Measurements from ENCODE around the gene SDCBP2.

The SDCBP2 gene

GRCh38 chr20:1312308-1312707 is 16.6 kb downstream of the SDCBP2 start:
- no peak for DNase-seq (ENCODE audit: low read depth)

DNA sequence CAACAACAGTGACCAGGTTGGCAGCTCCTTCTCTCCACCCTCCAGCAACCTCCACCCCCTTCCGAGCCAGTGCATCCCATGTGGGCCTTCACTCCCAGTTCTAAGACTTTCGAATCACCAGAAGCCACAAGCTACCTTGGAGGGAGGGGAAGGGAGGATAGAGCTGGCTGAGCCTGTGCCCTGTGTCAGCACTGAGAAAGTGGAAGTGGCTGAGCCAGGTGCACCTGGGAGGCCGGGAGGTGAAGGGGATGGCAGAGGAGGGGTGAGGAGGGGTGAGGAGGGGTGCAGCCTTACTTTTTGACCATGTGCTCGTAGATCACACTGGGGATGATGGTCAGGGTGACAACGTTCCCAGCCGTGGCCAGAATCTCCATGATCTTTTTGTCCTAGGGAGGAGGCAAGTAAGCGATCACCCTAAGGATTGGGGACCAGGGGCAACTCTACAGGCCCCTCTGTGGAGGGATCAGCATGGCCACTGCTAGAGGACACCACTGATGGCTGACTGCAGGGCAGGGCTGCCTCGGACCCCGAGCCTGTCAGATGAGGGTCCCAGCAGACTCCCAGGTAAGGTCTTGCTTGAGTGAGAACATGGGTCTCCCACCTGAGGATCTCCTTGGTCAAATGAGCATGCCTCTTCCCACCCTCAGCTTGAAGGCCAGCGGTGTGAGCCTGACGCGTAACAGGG is 18.3 kb downstream of the SDCBP2 start:
- no peak for DNase-seq (ENCODE audit: low read depth)

GRCh38 chr20:1310071-1310470 is 18.9 kb downstream of the SDCBP2 start:
- no peak for DNase-seq (ENCODE audit: low read depth)

DNA sequence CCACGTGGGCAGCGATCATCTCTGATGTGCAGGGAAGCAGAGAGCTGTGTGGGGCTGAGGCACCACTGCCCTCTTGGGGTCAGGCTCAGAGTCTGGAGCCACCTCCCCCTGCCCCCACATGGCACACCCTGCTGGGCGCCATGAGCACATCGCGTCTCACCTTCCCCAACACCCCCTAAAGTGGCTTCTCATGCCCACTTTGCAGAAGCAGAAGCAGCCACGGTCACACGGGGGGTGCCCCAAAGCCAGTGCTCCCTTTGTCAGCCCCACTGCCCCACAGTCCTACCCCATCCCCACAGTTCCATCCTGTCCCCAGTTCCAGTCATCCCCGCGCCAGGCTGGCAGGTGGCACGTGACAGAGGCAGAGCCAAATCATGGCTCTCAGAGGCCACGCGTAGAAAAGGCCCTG is 19.5 kb downstream of the SDCBP2 start:
- DNase-seq (ENCODE audit: low read depth), result no peak

- no peak for DNase-seq (ENCODE audit: low read depth)
Measured at GRCh38 chr20:1308702-1309095, 20.2 kb downstream of the SDCBP2 start.

DNA sequence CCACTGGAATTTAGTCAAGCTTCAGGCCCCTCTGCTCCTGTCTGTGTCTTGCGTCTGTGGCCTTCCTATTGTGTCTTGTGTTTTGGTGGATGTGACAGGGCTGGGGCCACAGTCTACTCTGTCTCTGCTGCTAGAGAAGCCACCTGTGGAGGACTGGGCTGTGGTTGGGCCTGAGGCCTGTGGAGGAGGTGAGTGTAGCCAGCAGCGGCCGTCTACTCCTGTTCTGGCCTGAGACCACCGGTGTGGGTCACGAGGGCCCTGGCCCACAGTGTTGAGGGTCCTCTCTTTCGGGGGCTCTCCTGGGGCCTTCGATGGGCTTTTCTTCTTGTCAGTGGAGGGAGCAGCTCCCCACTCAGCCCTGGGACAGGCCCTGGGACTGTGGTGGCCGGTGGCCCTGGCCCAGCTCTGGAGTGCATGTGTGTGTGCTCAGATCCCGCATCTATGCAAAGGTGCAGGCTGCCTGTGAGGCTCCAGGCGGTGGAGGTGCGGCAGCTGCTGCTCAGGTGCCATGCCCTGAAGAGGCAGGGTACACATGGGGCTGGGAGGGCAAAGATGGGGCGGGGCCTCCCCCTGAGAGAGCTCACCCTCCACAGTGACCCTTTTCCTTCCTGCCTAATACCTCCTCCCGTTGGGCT is 20.8 kb downstream of the SDCBP2 start:
- DNase-seq (ENCODE audit: low read depth), result no peak

GRCh38 chr20:1307571-1307971 is 21.4 kb downstream of the SDCBP2 start:
- no peak for DNase-seq (ENCODE audit: low read depth)

- no peak for DNase-seq (ENCODE audit: low read depth)
Measured at GRCh38 chr20:1307171-1307570, 21.8 kb downstream of the SDCBP2 start.

- no peak for DNase-seq (ENCODE audit: low read depth)
Measured at GRCh38 chr20:1306316-1307135, 22.4 kb downstream of the SDCBP2 start.

- DNase-seq (ENCODE audit: low read depth), result no peak
Measured at GRCh38 chr20:1305712-1306111, 23.2 kb downstream of the SDCBP2 start.

DNA sequence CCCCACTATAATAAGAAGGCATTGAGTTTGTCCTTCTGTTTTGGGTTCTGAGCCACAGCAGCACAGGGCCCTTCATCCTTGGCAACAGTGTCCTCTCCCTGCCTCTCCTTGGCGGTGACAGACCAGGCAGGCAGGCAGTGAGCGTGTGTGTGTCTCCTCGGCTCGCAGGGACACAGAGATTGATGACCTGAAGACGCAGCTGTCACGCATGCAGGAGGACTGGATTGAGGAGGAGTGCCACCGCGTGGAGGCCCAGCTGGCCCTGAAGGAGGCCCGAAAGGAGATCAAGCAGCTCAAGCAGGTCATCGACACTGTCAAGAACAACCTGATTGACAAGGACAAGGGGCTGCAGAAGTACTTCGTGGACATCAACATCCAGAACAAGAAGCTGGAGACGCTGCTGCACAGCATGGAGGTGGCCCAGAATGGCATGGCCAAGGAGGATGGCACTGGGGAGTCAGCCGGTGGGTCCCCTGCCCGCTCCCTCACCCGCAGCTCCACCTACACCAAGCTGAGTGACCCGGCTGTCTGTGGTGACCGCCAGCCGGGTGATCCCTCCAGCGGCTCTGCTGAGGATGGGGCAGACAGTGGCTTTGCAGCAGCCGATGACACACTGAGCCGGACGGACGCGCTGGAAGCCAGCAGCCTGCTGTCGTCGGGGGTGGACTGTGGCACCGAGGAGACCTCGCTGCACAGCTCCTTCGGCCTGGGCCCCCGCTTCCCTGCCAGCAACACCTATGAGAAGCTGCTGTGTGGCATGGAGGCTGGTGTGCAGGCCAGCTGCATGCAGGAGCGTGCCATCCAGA is 24.0 kb downstream of the SDCBP2 start:
- no peak for DNase-seq (ENCODE audit: low read depth)

- DNase-seq (ENCODE audit: low read depth), result no peak
Measured at GRCh38 chr20:1302685-1303541, 26.0 kb downstream of the SDCBP2 start.

GRCh38 chr20:1301031-1301529 is 27.9 kb downstream of the SDCBP2 start:
- DNase-seq (ENCODE audit: low read depth), result peak; percentile 57

DNA sequence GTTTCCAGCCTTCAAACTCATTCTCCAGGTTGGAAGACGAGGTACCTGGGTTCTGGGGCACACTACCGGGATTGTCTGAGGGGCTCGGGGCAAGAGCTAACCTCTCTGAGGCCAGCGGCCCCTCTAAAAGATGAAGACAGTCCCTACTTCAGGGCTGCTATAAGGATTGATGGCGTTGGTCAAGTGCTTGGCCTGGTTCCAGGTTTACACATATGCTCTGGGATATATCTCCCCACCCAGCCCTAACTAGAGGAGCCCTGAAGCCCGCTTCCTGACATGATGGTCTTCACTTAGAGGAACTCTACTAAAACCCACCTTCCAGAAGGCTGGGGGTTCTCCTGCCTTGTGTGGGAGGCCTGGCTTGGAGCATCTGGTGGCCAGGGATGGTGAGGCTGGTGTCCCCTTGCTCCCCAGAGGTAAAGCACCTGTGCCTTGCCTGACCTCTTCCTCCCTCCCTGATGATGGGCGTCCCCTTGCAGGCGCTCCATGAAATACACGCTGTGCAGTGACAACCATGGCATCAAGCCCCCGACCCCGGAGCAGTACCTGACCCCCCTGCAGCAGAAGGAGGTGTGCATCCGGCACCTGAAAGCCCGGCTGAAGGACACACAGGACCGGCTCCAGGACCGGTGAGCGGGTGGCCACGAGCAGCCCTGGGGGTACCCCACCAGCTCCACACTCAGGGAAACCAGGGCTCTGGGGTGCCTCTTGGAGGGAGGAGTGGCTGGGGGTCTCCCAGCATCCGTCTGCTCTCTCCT is 28.7 kb downstream of the SDCBP2 start:
- no peak for DNase-seq (ENCODE audit: low read depth)

DNA sequence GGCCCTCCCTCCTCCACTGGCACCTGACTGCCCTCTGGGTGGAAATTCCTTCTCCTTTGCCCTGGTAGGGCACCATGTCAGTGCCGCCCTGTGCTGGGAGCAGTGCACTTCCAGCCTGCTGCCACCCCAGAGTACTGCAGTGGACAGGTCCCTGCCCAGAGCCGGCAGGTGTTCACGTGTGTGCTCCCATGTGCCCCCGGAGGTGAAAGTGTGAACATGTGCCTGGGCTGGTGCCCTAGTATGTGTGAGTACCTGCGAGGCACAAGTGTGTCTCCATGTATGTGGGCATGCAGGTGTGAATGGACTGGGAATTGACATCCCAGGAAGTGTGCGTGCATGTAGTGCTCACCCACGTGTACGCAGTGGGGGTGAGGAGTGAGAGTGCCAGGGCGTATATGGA is 29.4 kb downstream of the SDCBP2 start:
- DNase-seq (ENCODE audit: low read depth), result no peak

GRCh38 chr20:1298888-1299511 is 29.9 kb downstream of the SDCBP2 start:
- no peak for DNase-seq (ENCODE audit: low read depth)

DNA sequence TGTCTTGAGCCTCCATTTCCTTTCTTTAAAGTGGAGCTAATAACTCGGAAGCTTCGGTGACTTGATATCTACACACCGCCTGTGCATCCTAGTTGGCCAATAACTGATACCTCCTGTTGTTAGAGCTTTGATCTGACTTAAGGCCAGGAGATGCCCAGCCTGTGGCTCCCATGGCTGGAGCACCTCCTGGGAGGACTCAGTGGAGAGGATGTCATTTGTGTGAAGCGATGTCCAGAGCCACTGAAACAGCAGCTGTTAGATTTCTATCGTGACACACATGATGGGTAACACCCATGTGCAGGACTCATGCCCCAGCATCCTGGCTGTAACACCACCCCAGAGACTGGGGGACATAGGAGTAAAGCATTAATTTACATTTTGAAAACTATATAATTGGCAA is 30.8 kb downstream of the SDCBP2 start:
- no peak for DNase-seq (ENCODE audit: low read depth)

DNA sequence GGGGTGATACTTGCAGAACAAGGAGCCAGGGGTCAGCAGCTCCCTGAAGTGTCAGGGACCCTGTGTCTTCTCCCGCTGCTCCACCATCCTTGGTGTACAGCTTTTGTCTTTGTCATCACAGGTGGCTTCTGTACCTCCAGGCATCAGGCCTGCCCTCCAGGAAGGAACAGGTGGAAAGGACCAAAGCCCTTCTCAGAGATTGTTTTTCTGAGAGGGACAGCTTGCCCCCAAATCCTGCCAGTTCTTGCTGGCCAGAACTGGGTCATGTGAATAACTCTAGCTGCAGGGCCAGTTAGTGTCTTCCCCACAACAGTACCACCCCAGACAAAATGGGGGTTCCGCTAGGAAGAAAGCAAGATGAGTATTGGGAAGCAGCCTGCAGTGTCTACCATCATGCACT is 31.5 kb downstream of the SDCBP2 start:
- DNase-seq (ENCODE audit: low read depth), result no peak

- DNase-seq (ENCODE audit: low read depth), result no peak
Measured at GRCh38 chr20:1296922-1297321, 32.0 kb downstream of the SDCBP2 start.

DNA sequence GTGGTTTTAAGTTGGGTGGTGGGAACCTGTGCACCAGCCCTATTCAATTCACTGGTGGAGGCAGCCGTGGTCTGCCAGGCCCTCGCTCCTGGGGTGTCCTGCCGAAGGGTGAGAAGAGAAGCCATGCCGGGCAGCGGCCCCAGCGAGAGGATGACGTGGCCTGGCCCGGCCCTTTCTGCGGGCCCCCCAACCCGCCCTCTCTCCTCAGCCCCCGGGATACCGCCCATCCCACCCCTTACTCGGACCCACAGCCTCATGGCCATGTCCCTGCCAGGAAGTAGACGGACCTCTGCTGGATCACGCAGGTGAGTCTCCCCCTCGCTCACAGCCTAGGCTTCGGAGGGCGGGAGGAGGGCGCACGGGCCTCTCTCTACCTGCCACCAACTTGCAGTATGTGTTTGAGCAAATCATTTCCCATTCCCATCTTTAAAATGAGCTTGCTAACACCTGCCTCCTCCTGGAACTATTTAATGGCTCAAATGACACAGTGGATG is 32.8 kb downstream of the SDCBP2 start:
- DNase-seq (ENCODE audit: low read depth), result no peak

Measured in amniotic epithelial cell (primary cell).